Tibial artery (tissue), 4 donors: ENCODE results near the gene YWHAH.

ENCODE experiments used
- DNase-seq, 2 donors: peaks; one replicate each; pipeline ENCODE4 v3.0.0-alpha.2; 2019
- H3K27ac ChIP-seq, 2 donors: fragments of 200-600 bp; sonication (generic) in 1 of 2; 1 replicate in 1 of 2; 2 replicates in 1 of 2; pipeline ENCODE4 v1.5.1; 2018 to 2019; ENCODE audit warnings: mild to moderate bottlenecking in 1 of 2
- H3K27me3 ChIP-seq, 2 donors: fragments of 200-600 bp; sonication (generic) in 1 of 2; one replicate each; pipeline versions ENCODE4 v1.5.1 to v1.6.0; 2016 to 2019
- H3K36me3 ChIP-seq, 3 donors: fragments of 200-600 bp; sonication (generic) in 2 of 3; one replicate each; pipeline ENCODE4 v1.5.1; 2016 to 2019; ENCODE audit warnings: mild to moderate bottlenecking in 2 of 3
- H3K4me1 ChIP-seq, 4 donors: fragments of 200-600 bp; sonication (generic) in 2 of 4; 1 replicate in 3 of 4; 2 replicates in 1 of 4; pipeline ENCODE4 v1.5.1; 2016 to 2019
- H3K4me3 ChIP-seq, 2 donors: fragments of 200-600 bp; sonication (generic) in 1 of 2; 1 replicate in 1 of 2; 2 replicates in 1 of 2; pipeline ENCODE4 v1.5.1; 2018 to 2019; ENCODE audit warnings: mild to moderate bottlenecking in 2 of 2
- H3K9me3 ChIP-seq, 3 donors: fragments of 200-600 bp; sonication (generic) in 1 of 3; one replicate each; pipeline ENCODE4 v1.5.1; 2016 to 2019
- CTCF ChIP-seq, 2 experiments: fragments of 200-600 bp in 1 of 2; fragments of 450-650 bp in 1 of 2; IDR thresholded peaks; one replicate each; pipeline ENCODE4 v1.5.1; 2017 to 2019; ENCODE audit warnings: antibody characterized with exemption in 2 of 2, mild to moderate bottlenecking in 1 of 2, moderate library complexity in 1 of 2
- intact Hi-C: fragments of 100-400 bp; cut with DNase I; formaldehyde crosslinking; loops from one replicate; pipeline ENCODE4 v1.15.0; 2023; ENCODE audit warnings: low total_unique reads

Gene YWHAH

GRCh38 chr22:31906569-31906968 lies 37.8 kb upstream of the YWHAH start:
- Histone ChIP-seq H3K36me3 (peaks cover 50 to 92% (median 59%) of the 10 kb centered on the region in 3 donors), H3K27ac (no peak overlapping the region), H3K27me3 (no peaks in the 10 kb centered on the region), H3K4me1 (no peaks in the 10 kb centered on the region), H3K9me3 (no peaks in the 10 kb centered on the region), H3K4me3 (no peak overlapping the region)
- intact Hi-C loops, result no loop called here
- DNase-seq, result no peak
- TF ChIP-seq CTCF (IDR thresholded peaks at IDR 0.05), result no peak

- H3K27me3 ChIP-seq, result no peaks in the 10 kb centered on the region
- intact Hi-C loops, result no loop called here
- H3K9me3 ChIP-seq, result no peaks in the 10 kb centered on the region
- no peak overlapping the region for H3K4me3 ChIP-seq
- H3K36me3 ChIP-seq, result peaks cover 33 to 70% (median 35%) of the 10 kb centered on the region in 3 donors
- no peak overlapping the region for H3K27ac ChIP-seq
- no peaks in the 10 kb centered on the region for H3K4me1 ChIP-seq
- DNase-seq, result no peak
- TF ChIP-seq CTCF (IDR thresholded peaks at IDR 0.05), result no peak
These were observed 34.4 kb upstream of the YWHAH start for GRCh38 chr22:31909977-31910376.

GRCh38 chr22:31911565-31912406 lies 32.5 kb upstream of the YWHAH start:
- intact Hi-C loops, result no loop called here
- H3K4me3 ChIP-seq, result no peak overlapping the region
- TF ChIP-seq CTCF (IDR thresholded peaks at IDR 0.05), result no peak
- no peaks in the 10 kb centered on the region for H3K9me3 ChIP-seq
- no peak for DNase-seq
- no peak overlapping the region for H3K27ac ChIP-seq
- H3K36me3 ChIP-seq, result peaks cover 16 to 51% (median 23%) of the 10 kb centered on the region in 3 donors
- H3K27me3 ChIP-seq, result no peaks in the 10 kb centered on the region
- no peaks in the 10 kb centered on the region for H3K4me1 ChIP-seq

GRCh38 chr22:31912407-31912743 lies 32.0 kb upstream of the YWHAH start:
- H3K4me3 ChIP-seq, result no peak overlapping the region
- no peaks in the 10 kb centered on the region for H3K4me1 ChIP-seq
- TF ChIP-seq CTCF (IDR thresholded peaks at IDR 0.05), result no peak
- H3K27ac ChIP-seq, result no peak overlapping the region
- H3K9me3 ChIP-seq, result no peaks in the 10 kb centered on the region
- H3K27me3 ChIP-seq, result no peaks in the 10 kb centered on the region
- DNase-seq, result no peak
- H3K36me3 ChIP-seq, result peaks cover 13 to 46% (median 17%) of the 10 kb centered on the region in 3 donors
- intact Hi-C loops, result no loop called here

- intact Hi-C loops, result no loop called here
- Histone ChIP-seq H3K4me1 (no peaks in the 10 kb centered on the region), H3K36me3 (peaks cover under 1 to 13% (median 7%) of the 10 kb centered on the region in 3 donors), H3K27ac (no peak overlapping the region), H3K4me3 (no peak overlapping the region), H3K9me3 (no peaks in the 10 kb centered on the region), H3K27me3 (no peaks in the 10 kb centered on the region)
- no peak for DNase-seq
- TF ChIP-seq CTCF (IDR thresholded peaks at IDR 0.05), result no peak
These were observed 28.7 kb upstream of the YWHAH start for GRCh38 chr22:31915586-31915985.
